DOHH2 (cell line): ENCODE measurements around the gene SAMD7.

Source experiments
- H3F3A ChIP-seq: fragments of 200-600 bp; sonication (generic), shearing (Covaris generic); 2 replicates; pipeline ENCODE4 v1.6.0; 2016; ENCODE audit warnings: antibody characterized with exemption, mild to moderate bottlenecking; ENCODE audit not compliant: control insufficient read depth, insufficient read depth
- H3K27ac ChIP-seq: fragments of 200-600 bp; sonication (generic); 2 replicates; pipeline ENCODE4 v1.5.1; 2014; ENCODE audit warnings: low read depth, mild to moderate bottlenecking, low read length, moderate library complexity
- H3K27me3 ChIP-seq: fragments of 200-600 bp; sonication (generic); 2 replicates; pipeline ENCODE4 v1.6.1; 2014; ENCODE audit warnings: mild to moderate bottlenecking, low read length, mixed read lengths; ENCODE audit not compliant: control insufficient read depth
- H3K36me3 ChIP-seq: fragments of 200-600 bp; sonication (generic); 2 replicates; pipeline ENCODE4 v1.6.1; 2014; ENCODE audit warnings: mild to moderate bottlenecking, low read length, moderate library complexity, mixed read lengths; ENCODE audit not compliant: control insufficient read depth
- H3K4me1 ChIP-seq: fragments of 200-600 bp; sonication (generic); 2 replicates; pipeline ENCODE4 v1.6.1; 2014; ENCODE audit warnings: mild to moderate bottlenecking, low read length, mixed read lengths; ENCODE audit not compliant: control insufficient read depth
- H3K4me2 ChIP-seq: fragments of 200-600 bp; sonication (generic); 2 replicates; pipeline ENCODE4 v1.6.0; 2014; ENCODE audit warnings: mild to moderate bottlenecking, low read length, moderate library complexity
- H3K4me3 ChIP-seq: fragments of 200-600 bp; sonication (generic); 2 replicates; pipeline ENCODE4 v1.5.1; 2014; ENCODE audit warnings: mild to moderate bottlenecking, low read length, mixed read lengths
- H3K79me2 ChIP-seq: fragments of 200-600 bp; sonication (generic); 2 replicates; pipeline ENCODE4 v1.6.1; 2014; ENCODE audit warnings: mild to moderate bottlenecking, low read length, mixed read lengths; ENCODE audit not compliant: control insufficient read depth
- H3K9me2 ChIP-seq: fragments of 200-600 bp; sonication (generic); replicated peaks from 2 replicates; pipeline ENCODE4 v1.6.1; 2014; ENCODE audit warnings: mild to moderate bottlenecking, low read length, mixed read lengths; ENCODE audit not compliant: control insufficient read depth
- H3K9me3 ChIP-seq: fragments of 200-600 bp; sonication (generic); 2 replicates; pipeline ENCODE4 v1.6.1; 2014; ENCODE audit warnings: antibody characterized with exemption, low read length, mixed read lengths; ENCODE audit not compliant: control insufficient read depth, insufficient read depth
- H4K20me1 ChIP-seq: fragments of 200-600 bp; sonication (generic); 2 replicates; pipeline ENCODE4 v1.6.0; 2014; ENCODE audit warnings: low read depth, mild to moderate bottlenecking, antibody characterized with exemption, low read length, moderate library complexity; ENCODE audit not compliant: control insufficient read depth, insufficient read depth
- EZH2phosphoT487 ChIP-seq: fragments of 200-600 bp; sonication (generic); IDR thresholded peaks from 2 replicates; pipeline ENCODE4 v1.6.1; 2017; ENCODE audit warnings: borderline replicate concordance, mild to moderate bottlenecking, antibody characterized with exemption, low read length, moderate library complexity, mixed read lengths
- TF ChIP-seq, protein P1 (sequence below): fragments of 200-600 bp; sonication (generic); IDR thresholded peaks from one replicate; pipeline ENCODE4 v1.5.1; 2014; ENCODE audit warnings: antibody characterized with exemption, mild to moderate bottlenecking, low read depth, low read length; ENCODE audit not compliant: poor library complexity, severe bottlenecking

The SAMD7 gene

DNA sequence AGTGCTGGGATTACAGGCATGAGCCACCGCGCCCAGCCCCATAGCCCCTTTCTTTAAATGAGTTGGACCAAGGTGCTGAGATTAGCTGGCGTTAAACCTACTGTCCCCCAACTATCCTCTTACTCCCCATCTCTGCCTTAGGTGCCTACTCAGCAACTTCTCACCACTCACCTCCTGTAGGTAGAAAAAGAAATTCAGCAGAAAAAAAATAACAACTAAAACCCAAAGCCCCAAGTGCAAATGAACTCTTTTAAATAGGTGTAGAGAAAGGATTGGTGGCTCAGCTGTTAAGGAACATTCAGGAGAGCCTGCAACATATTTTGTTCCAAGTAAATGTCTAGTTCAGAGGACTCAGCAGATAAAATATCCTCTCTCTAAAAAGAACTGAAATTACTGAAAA is 19.5 kb downstream of the SAMD7 start:
- peaks cover 69% of the 10 kb centered on the region for H3K4me1 ChIP-seq
- peak overlapping the region; percentile 94 for H3K4me2 ChIP-seq
- no peaks in the 10 kb centered on the region for H3K27me3 ChIP-seq
- H3K36me3 ChIP-seq, result peaks cover 9% of the 10 kb centered on the region; the same call in 1 of the 2 replicates
- no peaks in the 10 kb centered on the region for H4K20me1 ChIP-seq
- peaks cover 17% of the 10 kb centered on the region for H3K79me2 ChIP-seq
- no peaks in the 10 kb centered on the region for H3K9me3 ChIP-seq
- H3K4me3 ChIP-seq, result peak overlapping the region; percentile 71; the same call in 1 of the 2 replicates
- no peaks in the 10 kb centered on the region for H3K9me2 ChIP-seq
- TF ChIP-seq, protein P1, sequence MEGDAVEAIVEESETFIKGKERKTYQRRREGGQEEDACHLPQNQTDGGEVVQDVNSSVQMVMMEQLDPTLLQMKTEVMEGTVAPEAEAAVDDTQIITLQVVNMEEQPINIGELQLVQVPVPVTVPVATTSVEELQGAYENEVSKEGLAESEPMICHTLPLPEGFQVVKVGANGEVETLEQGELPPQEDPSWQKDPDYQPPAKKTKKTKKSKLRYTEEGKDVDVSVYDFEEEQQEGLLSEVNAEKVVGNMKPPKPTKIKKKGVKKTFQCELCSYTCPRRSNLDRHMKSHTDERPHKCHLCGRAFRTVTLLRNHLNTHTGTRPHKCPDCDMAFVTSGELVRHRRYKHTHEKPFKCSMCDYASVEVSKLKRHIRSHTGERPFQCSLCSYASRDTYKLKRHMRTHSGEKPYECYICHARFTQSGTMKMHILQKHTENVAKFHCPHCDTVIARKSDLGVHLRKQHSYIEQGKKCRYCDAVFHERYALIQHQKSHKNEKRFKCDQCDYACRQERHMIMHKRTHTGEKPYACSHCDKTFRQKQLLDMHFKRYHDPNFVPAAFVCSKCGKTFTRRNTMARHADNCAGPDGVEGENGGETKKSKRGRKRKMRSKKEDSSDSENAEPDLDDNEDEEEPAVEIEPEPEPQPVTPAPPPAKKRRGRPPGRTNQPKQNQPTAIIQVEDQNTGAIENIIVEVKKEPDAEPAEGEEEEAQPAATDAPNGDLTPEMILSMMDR, result no peak
- TF ChIP-seq EZH2phosphoT487, result no peak
- peaks cover 26% of the 10 kb centered on the region for H3F3A ChIP-seq
- H3K27ac ChIP-seq, result peak overlapping the region; percentile 96

DNA sequence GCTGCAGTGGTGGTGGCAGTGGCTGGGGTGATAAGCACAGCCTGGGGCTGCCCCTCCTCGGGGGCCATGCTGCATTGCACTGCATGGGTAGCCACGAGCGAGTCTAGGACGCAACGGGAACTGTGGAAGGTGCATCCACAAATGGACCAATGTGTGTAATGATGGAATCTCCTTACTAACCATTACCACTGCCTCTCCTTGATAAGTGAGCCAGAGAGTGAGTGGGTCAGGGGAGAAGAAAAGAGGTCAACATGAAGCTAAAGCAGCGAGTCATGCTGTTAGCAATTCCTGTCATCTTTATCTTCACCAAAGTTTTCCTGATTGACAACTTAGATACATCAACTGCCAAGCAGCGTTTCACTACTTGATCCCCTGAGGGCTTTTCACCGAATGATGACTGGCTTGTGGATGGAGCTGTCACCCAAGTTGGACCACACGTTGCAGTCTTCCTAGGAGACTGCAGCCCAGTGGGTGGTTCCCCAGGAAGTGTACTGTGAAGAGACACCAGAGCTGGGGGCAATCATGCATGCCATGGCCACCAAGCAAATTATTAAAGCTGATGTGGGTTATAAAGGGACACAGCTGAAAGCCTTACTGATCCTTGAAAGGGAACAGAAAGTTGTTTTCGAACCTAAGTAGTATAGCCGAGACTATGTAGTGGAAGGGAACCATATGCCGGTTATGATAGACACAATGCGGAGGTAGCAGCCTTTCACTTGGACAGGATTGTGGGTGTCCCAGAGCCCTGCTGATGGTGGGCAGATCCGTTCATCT is 20.6 kb downstream of the SAMD7 start:
- Histone ChIP-seq H3K79me2 (peaks cover 17% of the 10 kb centered on the region), H3K27ac (peak overlapping the region; percentile 96), H3K4me2 (peak overlapping the region; percentile 94), H3K4me3 (peak overlapping the region; percentile 71), H3K9me3 (no peaks in the 10 kb centered on the region), H3K4me1 (peaks cover 71% of the 10 kb centered on the region), H3K27me3 (no peaks in the 10 kb centered on the region), H3K36me3 (peaks cover 9% of the 10 kb centered on the region; the same call in 1 of the 2 replicates), H4K20me1 (no peaks in the 10 kb centered on the region), H3K9me2 (no peaks in the 10 kb centered on the region), H3F3A (peaks cover 37% of the 10 kb centered on the region)
- no peak for TF ChIP-seq EZH2phosphoT487
- TF ChIP-seq, protein P1, result no peak

DNA sequence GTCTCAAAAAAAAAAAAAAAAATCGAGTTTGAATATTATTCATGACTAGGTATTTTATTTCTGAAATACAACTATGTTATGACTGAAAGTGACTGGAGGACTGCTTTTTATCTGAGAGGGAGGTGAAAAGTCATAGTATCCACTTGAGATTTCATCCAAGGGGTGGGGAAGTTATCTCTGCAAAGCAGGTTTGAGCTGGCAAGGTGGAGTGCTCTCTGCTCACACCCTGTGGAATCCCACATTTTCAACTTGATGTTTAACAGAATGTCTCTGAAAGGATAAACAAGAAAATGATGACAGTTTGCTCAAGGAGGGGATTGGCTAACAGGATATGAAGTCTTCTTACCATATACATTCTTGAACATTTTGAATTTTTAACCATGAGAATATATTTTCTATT is 27.9 kb downstream of the SAMD7 start:
- peak overlapping the region; percentile 100 for H3K27ac ChIP-seq
- H3K4me3 ChIP-seq, result peak overlapping the region; percentile 72
- H3K9me3 ChIP-seq, result 0 out of 2 replicates have a peak, but pooled peaks cover 2% of the 10 kb centered on the region
- H3K27me3 ChIP-seq, result no peaks in the 10 kb centered on the region
- peak overlapping the region; percentile 94 for H3K4me2 ChIP-seq
- H3K4me1 ChIP-seq, result peaks cover 90% of the 10 kb centered on the region
- H4K20me1 ChIP-seq, result no peaks in the 10 kb centered on the region
- H3K79me2 ChIP-seq, result peaks cover 25% of the 10 kb centered on the region
- no peak for TF ChIP-seq EZH2phosphoT487
- TF ChIP-seq, protein P1, result no peak
- H3F3A ChIP-seq, result peaks cover 40% of the 10 kb centered on the region
- no peaks in the 10 kb centered on the region for H3K9me2 ChIP-seq
- H3K36me3 ChIP-seq, result peaks cover 24% of the 10 kb centered on the region
